Gastrocnemius medialis (tissue), 4 donors: ENCODE data around the gene BBS4.
"Not testable (repeated sequence)": the region's sequence is repeated elsewhere in the genome, so short reads cannot be mapped to it uniquely, and the experiment has no call there.

ENCODE experiments used
- CTCF ChIP-seq, 5 experiments: fragments of 450-650 bp in 3 of 5; fragments of 200-600 bp in 2 of 5; sonication (generic) in 2 of 5; IDR thresholded peaks in 4 of 5; conservative IDR thresholded peaks in 1 of 5; 1 replicate in 4 of 5; 2 replicates in 1 of 5; pipeline ENCODE4 v1.5.1; 2016 to 2019; ENCODE audit warnings: antibody characterized with exemption in 5 of 5, mild to moderate bottlenecking in 3 of 5, moderate library complexity in 3 of 5
- POLR2A ChIP-seq, 2 donors: fragments of 450-650 bp; IDR thresholded peaks; one replicate each; pipeline ENCODE4 v1.6.1; 2017; ENCODE audit warnings: antibody characterized with exemption in 2 of 2, mild to moderate bottlenecking in 2 of 2, moderate library complexity in 2 of 2

- not testable (repeated sequence) for TF ChIP-seq CTCF (IDR thresholded peaks at IDR 0.05 in 4 of 5, conservative IDR thresholded peaks at IDR 0.05 in 1 of 5); POLR2A (IDR thresholded peaks at IDR 0.05)
These were observed 22.7 kb downstream of the BBS4 start for GRCh38 chr15:72708551-72709303.
